ENCODE results near the gene CLPX.
A peak's percentile ranks its signal among the peaks of the same experiment; 100 is the strongest.
"Not testable (repeated sequence)": the region's sequence is repeated elsewhere in the genome, so short reads cannot be mapped to it uniquely, and the experiment has no call there.

The CLPX gene

GRCh38 chr15:65197337-65197645 is 12.1 kb upstream of the CLPX start:
- TF ChIP-seq, protein P1, sequence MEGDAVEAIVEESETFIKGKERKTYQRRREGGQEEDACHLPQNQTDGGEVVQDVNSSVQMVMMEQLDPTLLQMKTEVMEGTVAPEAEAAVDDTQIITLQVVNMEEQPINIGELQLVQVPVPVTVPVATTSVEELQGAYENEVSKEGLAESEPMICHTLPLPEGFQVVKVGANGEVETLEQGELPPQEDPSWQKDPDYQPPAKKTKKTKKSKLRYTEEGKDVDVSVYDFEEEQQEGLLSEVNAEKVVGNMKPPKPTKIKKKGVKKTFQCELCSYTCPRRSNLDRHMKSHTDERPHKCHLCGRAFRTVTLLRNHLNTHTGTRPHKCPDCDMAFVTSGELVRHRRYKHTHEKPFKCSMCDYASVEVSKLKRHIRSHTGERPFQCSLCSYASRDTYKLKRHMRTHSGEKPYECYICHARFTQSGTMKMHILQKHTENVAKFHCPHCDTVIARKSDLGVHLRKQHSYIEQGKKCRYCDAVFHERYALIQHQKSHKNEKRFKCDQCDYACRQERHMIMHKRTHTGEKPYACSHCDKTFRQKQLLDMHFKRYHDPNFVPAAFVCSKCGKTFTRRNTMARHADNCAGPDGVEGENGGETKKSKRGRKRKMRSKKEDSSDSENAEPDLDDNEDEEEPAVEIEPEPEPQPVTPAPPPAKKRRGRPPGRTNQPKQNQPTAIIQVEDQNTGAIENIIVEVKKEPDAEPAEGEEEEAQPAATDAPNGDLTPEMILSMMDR (IDR thresholded peaks at IDR 0.05; ENCODE audit: insufficient read depth, low read depth, low read length, missing control alignments): no peak
- no peak overlapping the region for H3K4me3 ChIP-seq (ENCODE audit: low read length)
- DNase-seq (ENCODE audit: low read depth): no peak

DNA sequence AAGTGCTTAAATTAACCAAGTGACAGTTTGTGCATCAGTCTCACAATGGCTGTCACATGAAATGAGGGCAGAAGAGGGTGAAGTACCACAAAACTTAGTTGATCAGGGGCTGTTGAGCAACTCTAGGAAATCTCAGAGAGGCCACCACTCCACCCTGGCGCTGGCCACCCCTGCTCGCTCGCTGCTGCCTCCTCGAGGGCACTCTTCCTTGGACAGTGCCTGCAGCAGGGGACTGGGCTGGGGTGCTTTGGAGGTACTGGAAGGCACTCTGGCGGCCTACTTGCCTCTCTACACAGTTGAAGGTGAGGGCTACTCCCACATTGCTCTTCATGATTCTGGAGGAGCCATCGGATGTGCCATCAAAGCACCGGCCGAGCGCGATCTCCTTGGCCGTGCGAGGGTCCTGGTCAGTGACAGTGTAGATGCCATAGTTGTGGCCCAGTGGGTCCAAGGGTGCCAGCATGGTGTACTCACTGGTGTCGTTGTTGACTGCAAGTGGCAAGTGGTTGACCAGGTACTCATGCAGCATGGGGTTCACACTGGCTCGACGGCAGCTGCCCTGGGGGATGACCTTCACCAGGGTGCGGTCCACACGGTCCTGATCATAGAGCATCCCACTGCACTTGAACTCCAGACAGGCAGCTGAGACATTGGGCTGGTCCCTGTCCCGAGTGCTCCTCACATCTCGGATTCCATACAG is 11.6 kb upstream of the CLPX start:
- TF ChIP-seq, protein P1 (IDR thresholded peaks at IDR 0.05; ENCODE audit: insufficient read depth, low read depth, low read length, missing control alignments): no peak
- DNase-seq (ENCODE audit: low read depth): no peak

DNA sequence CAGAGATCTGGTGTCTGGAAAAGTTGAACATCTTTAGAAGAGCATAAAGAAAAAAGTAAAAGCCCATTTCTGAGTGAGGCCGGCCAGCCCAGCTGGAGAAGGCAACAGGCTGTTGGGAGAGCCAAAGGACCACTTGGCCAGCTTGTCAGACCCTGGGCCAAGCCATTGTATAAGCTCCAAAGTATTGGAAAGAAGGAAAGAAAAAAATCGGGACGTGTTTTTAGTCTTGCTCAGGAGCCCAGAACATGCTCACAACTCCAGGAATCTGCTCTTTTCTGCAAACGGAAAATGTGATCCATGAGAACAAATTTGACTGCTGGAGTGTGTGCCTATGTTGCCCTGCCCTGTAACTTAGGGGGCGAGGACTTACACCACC is 10.4 kb upstream of the CLPX start:
- no peak for DNase-seq (ENCODE audit: low read depth)
- TF ChIP-seq, protein P1 (IDR thresholded peaks at IDR 0.05; ENCODE audit: insufficient read depth, low read depth, low read length, missing control alignments): no peak
- H3K4me3 ChIP-seq (ENCODE audit: low read length): no peak overlapping the region

More for the DNA sequence above, 11.6 kb upstream of the CLPX start:
- H3K4me3 ChIP-seq (ENCODE audit: low read length): no peak overlapping the region

- no peak overlapping the region for H3K4me3 ChIP-seq (ENCODE audit: low read length)
- TF ChIP-seq, protein P1 (IDR thresholded peaks at IDR 0.05; ENCODE audit: insufficient read depth, low read depth, low read length, missing control alignments): no peak
- no peak for DNase-seq (ENCODE audit: low read depth)
These were observed 9.8 kb upstream of the CLPX start for GRCh38 chr15:65194826-65195547.

DNA sequence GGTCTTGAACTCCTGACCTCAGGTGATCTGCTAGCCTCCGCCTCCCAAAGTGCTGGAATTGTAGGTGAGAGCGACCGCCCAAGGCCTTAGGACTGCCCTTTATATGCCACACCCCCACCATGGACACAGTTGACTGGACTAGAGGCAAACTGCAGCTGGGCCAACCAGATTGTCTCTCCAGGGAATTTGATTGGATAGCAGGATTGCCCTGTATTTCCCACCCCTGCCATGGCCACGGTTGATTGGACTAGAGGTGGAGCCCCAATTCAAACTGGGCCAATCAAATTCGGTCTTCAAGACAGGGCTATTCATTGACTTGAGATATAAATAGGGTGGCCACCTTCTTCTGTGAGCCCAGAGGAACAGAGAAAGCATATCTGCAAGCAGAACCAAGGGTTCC is 6.9 kb upstream of the CLPX start:
- no peak overlapping the region for H3K4me3 ChIP-seq (ENCODE audit: low read length)
- TF ChIP-seq, protein P1 (IDR thresholded peaks at IDR 0.05; ENCODE audit: insufficient read depth, low read depth, low read length, missing control alignments): no peak
- no peak for DNase-seq (ENCODE audit: low read depth)

DNA sequence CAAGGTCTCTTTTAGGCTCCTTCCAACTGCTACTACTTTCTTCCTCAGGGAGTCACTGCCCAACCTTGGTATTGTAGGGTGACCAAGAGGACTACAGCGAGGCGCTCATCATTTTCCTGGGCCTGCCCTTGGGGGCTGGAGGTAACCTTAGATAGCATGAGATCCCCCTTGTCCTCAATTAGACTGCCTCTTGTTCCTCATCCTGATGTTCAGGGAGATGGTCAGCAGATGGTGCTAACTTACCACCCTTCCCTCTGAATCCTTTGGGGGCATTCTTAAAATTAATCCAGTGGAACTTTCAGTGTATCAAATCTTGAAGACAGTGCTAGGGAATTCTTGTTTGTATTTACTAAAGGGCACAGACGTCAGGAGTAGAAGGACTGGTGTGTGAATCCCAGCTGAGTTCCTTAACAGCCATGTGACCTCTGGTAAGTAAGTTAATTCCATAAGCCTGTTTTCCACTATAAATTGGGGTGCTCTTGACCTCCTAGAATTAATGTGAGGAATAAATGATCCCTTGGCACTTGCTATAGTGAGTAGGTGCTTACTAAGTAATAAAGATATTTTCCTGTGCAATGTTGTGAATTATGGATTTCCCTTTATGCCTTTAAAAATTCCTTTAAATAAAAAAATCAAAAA is 4.1 kb upstream of the CLPX start:
- peak; percentile 56 for DNase-seq (ENCODE audit: low read depth)
- TF ChIP-seq, protein P1 (IDR thresholded peaks at IDR 0.05; ENCODE audit: insufficient read depth, low read depth, low read length, missing control alignments): peak; percentile 82
- no peak overlapping the region for H3K4me3 ChIP-seq (ENCODE audit: low read length)

- H3K4me3 ChIP-seq (ENCODE audit: low read length); DNase-seq (ENCODE audit: low read depth): not testable (repeated sequence)
These were observed 3.3 kb upstream of the CLPX start for GRCh38 chr15:65188472-65188871.
